Endothelial cell (in vitro differentiated cells): ENCODE measurements around the gene ZCCHC24. TPM values are rescaled to one million over a fixed set of nuclear protein-coding genes. Genes with fewer than 3 reads are reported as not detected.

Source experiments
- DNase-seq: peaks from one replicate; pipeline ENCODE4 v3.0.0; 2021; ENCODE audit warnings: low spot score
- H3K27ac Mint-ChIP-seq: one replicate; pipeline ENCODE4 v1.8.0; 2021; ENCODE audit warnings: mixed read lengths, inconsistent platforms; ENCODE audit not compliant: unreplicated experiment
- H3K27me3 Mint-ChIP-seq: one replicate; pipeline ENCODE4 v1.8.0; 2021; ENCODE audit warnings: mild to moderate bottlenecking, moderate library complexity, mixed read lengths, inconsistent platforms; ENCODE audit not compliant: unreplicated experiment
- H3K36me3 Mint-ChIP-seq: one replicate; pipeline ENCODE4 v1.8.0; 2021; ENCODE audit warnings: mild to moderate bottlenecking, low read depth, mixed read lengths, inconsistent platforms; ENCODE audit not compliant: unreplicated experiment
- H3K4me1 Mint-ChIP-seq: one replicate; pipeline ENCODE4 v1.8.0; 2021; ENCODE audit warnings: mild to moderate bottlenecking, mixed read lengths, inconsistent platforms; ENCODE audit not compliant: unreplicated experiment
- H3K4me3 Mint-ChIP-seq: one replicate; pipeline ENCODE4 v1.8.0; 2021; ENCODE audit warnings: mild to moderate bottlenecking, mixed read lengths, inconsistent platforms; ENCODE audit not compliant: unreplicated experiment
- H3K9me3 Mint-ChIP-seq: one replicate; pipeline ENCODE4 v1.8.0; 2021; ENCODE audit warnings: mixed read lengths, inconsistent platforms; ENCODE audit not compliant: unreplicated experiment
- CTCF ChIP-seq: fragments of 200-600 bp; sonication (generic); IDR thresholded peaks from one replicate; pipeline ENCODE4 v1.5.0; 2021; ENCODE audit warnings: antibody characterized with exemption; ENCODE audit not compliant: unreplicated experiment
- total RNA-seq: library from RNA; stranded (reverse); fragmentation: NEBNext Ultra II Directional; extraction: Animal tissue kit (Norgen Biotek cat#: 25700); gene quantifications from one replicate; pipeline ENCODE4 v1.2.1, GENCODE V29; 2021; ENCODE audit not compliant: unreplicated experiment

Gene ZCCHC24
- total RNA-seq, 1 donor from 2014 or later = 60.0 TPM

- DNase-seq = no peak
- TF ChIP-seq CTCF = no peak
- Mint-ChIP-seq H3K9me3 (no peaks in the 10 kb centered on the region), H3K27me3 (peaks cover 8% of the 10 kb centered on the region), H3K4me1 (peaks cover 37% of the 10 kb centered on the region), H3K27ac (no peak overlapping the region), H3K36me3 (peaks cover 25% of the 10 kb centered on the region), H3K4me3 (no peak overlapping the region)
Observed at GRCh38 chr10:79420974-79421688, 24.3 kb downstream of the ZCCHC24 start.

GRCh38 chr10:79418886-79419595 is 26.4 kb downstream of the ZCCHC24 start:
- H3K27me3 Mint-ChIP-seq = peaks cover 9% of the 10 kb centered on the region
- no peaks in the 10 kb centered on the region for H3K9me3 Mint-ChIP-seq
- H3K36me3 Mint-ChIP-seq = peaks cover 29% of the 10 kb centered on the region
- peaks cover 32% of the 10 kb centered on the region for H3K4me1 Mint-ChIP-seq
- no peak overlapping the region for H3K27ac Mint-ChIP-seq
- no peak for TF ChIP-seq CTCF
- no peak for DNase-seq
- H3K4me3 Mint-ChIP-seq = no peak overlapping the region

- no peak for DNase-seq
- H3K36me3 Mint-ChIP-seq = peaks cover 33% of the 10 kb centered on the region
- no peak overlapping the region for H3K27ac Mint-ChIP-seq
- no peak overlapping the region for H3K4me3 Mint-ChIP-seq
- no peaks in the 10 kb centered on the region for H3K9me3 Mint-ChIP-seq
- peaks cover 36% of the 10 kb centered on the region for H3K4me1 Mint-ChIP-seq
- TF ChIP-seq CTCF = no peak
- peaks cover 13% of the 10 kb centered on the region for H3K27me3 Mint-ChIP-seq
Observed at GRCh38 chr10:79418274-79418673, 27.1 kb downstream of the ZCCHC24 start.

GRCh38 chr10:79417731-79418130 is 27.7 kb downstream of the ZCCHC24 start:
- Mint-ChIP-seq H3K4me3 (no peak overlapping the region), H3K27ac (no peak overlapping the region), H3K27me3 (peaks cover 13% of the 10 kb centered on the region), H3K4me1 (peaks cover 38% of the 10 kb centered on the region), H3K9me3 (no peaks in the 10 kb centered on the region), H3K36me3 (peaks cover 33% of the 10 kb centered on the region)
- no peak for DNase-seq
- no peak for TF ChIP-seq CTCF

- H3K4me3 Mint-ChIP-seq = peak overlapping the region; percentile 38
- TF ChIP-seq CTCF = no peak
- H3K9me3 Mint-ChIP-seq = no peaks in the 10 kb centered on the region
- no peak overlapping the region for H3K27ac Mint-ChIP-seq
- no peak for DNase-seq
- H3K27me3 Mint-ChIP-seq = peaks cover 13% of the 10 kb centered on the region
- peaks cover 34% of the 10 kb centered on the region for H3K4me1 Mint-ChIP-seq
- peaks cover 33% of the 10 kb centered on the region for H3K36me3 Mint-ChIP-seq
Observed at GRCh38 chr10:79417266-79417665, 28.2 kb downstream of the ZCCHC24 start.
